Stimulated activated naive CD8-positive, alpha-beta T cell treated with anti-CD3 and anti-CD28 coated beads, Interleukin-15, amount 100 ng/mL, for 72 hours (primary cell): ENCODE measurements around the gene MSLN.

Experiments used
- ATAC-seq: fragments of 150-1000 bp; cut with Tn5 transposase; 2 replicates; pipeline ENCODE4 v1.10.0; 2021; ENCODE audit warnings: mild to moderate bottlenecking, moderate library complexity
- DNase-seq, 2 donors: peaks; one replicate each; pipeline ENCODE4 v3.0.0; 2021 to 2022
- H3K27ac Mint-ChIP-seq, 2 donors: one replicate each; pipeline ENCODE4 v1.8.0; 2022; ENCODE audit warnings: mild to moderate bottlenecking in 2 of 2, mixed read lengths in 2 of 2, moderate library complexity in 2 of 2
- H3K27me3 Mint-ChIP-seq: one replicate; pipeline ENCODE4 v1.8.0; 2022; ENCODE audit warnings: mixed read lengths
- H3K4me1 Mint-ChIP-seq: one replicate; pipeline ENCODE4 v1.8.0; 2022; ENCODE audit warnings: mild to moderate bottlenecking, mixed read lengths
- H3K4me3 Mint-ChIP-seq, 2 donors: one replicate each; pipeline ENCODE4 v1.8.0; 2022; ENCODE audit warnings: mild to moderate bottlenecking in 2 of 2, mixed read lengths in 2 of 2, moderate library complexity in 1 of 2
- H3K9me3 Mint-ChIP-seq, 2 donors: one replicate each; pipeline ENCODE4 v1.8.0; 2022; ENCODE audit warnings: mixed read lengths in 2 of 2

MSLN gene

GRCh38 chr16:795580-796229 is 35.2 kb downstream of the MSLN start:
- DNase-seq (no peak), ATAC-seq (no peak)
- H3K27ac Mint-ChIP-seq: peak overlapping the region in 1 of 2 donors; percentile 92
- H3K4me1 Mint-ChIP-seq: peaks cover 22% of the 10 kb centered on the region
- H3K9me3 Mint-ChIP-seq: no peaks in the 10 kb centered on the region
- H3K4me3 Mint-ChIP-seq: no peak overlapping the region
- peaks cover 22% of the 10 kb centered on the region for H3K27me3 Mint-ChIP-seq

DNA sequence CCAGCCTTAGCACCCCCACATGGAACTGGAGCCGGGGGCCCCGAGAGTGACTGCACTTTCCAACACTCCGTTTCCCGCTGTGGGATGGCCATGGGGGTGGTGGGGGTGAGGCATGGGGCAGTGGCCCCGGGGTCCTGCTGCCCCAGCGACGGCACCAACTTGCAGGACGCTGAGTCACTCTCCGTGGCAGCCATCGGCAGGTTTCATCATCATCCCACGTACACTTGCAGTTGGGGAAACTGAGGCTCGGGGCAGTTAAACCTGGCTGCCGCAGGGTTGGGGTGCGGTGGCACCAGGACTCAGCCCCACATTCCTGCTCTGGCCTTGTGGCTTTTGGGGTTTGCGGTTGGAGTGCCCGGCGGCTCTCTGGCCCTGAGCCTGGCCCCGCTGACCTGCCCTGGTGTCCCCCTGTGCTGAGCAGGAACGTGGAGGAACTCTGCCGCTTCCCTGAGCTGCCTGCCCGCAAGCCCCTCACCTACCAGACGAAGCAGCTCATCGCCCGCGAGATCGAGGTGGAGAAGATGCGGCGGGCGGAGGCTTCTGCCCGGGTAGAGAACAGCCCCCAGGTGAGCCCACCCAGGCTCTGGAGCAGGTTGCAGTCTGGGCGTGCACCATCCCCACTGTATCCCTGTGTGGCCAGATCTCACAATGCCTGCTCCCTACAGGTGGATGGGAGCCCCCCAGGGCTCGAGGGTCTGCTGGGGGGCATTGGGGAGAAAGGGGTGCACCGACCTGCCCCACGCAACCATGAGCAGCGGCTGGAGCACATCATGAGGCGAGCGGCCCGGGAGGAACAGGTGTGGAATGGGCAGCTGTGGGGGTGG is 36.0 kb downstream of the MSLN start:
- no peaks in the 10 kb centered on the region for H3K9me3 Mint-ChIP-seq

GRCh38 chr16:797120-797420 is 36.5 kb downstream of the MSLN start:
- Mint-ChIP-seq H3K4me1 (peaks cover 16% of the 10 kb centered on the region), H3K4me3 (no peak overlapping the region), H3K27ac (no peak overlapping the region), H3K9me3 (no peaks in the 10 kb centered on the region), H3K27me3 (peaks cover 35% of the 10 kb centered on the region)
- ATAC-seq (no peak), DNase-seq (no peak)

More for the DNA sequence above, 36.0 kb downstream of the MSLN start:
- Mint-ChIP-seq H3K4me3 (no peak overlapping the region), H3K27me3 (peaks cover 30% of the 10 kb centered on the region), H3K27ac (no peak overlapping the region), H3K4me1 (peaks cover 20% of the 10 kb centered on the region)
- DNase-seq (no peak), ATAC-seq (no peak)

DNA sequence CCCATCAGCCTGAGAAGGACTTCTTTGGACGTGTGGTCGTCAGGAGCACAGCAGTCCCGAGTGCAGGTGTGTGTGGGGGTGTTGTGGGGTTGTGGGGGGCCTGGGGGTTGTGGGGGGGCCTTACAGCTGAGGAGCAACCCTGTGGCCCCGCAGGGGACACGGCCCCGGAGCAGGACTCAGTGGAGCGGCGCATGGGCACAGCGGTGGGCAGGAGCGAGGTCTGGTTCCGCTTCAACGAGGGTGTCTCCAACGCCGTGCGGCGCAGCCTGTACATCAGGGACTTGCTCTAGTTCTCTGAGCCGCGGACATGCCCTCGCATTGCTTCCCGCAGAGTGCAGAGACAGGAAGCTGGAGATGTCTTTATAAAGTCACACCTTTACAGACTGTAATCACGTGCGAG is 37.2 kb downstream of the MSLN start:
- Mint-ChIP-seq H3K4me3 (no peak overlapping the region), H3K4me1 (peaks cover 16% of the 10 kb centered on the region), H3K27ac (no peak overlapping the region), H3K27me3 (peaks cover 42% of the 10 kb centered on the region), H3K9me3 (no peaks in the 10 kb centered on the region)
- DNase-seq (no peak), ATAC-seq (no peak)

DNA sequence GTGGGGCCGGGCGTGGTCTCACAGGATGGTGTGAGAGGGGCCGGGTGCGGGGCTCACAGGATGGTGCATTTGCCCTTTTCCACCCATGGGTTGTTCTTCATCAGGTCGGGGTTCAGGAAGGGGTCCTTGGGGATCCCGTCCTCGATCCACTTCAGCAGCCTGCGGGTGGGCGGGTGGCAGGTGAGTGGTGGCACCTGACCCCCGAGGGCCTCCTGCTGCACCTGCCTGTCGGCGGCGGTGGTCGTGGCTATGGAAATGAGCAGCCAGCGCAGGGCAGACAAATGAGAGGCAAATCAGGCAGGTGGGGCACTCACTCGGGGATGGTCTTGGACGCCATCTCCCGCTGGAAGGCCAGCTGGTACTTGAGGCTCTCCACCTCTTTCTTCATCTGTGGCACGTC is 38.1 kb downstream of the MSLN start:
- peaks cover 16% of the 10 kb centered on the region for H3K4me1 Mint-ChIP-seq
- no peaks in the 10 kb centered on the region for H3K9me3 Mint-ChIP-seq
- peaks cover 51% of the 10 kb centered on the region for H3K27me3 Mint-ChIP-seq
- ATAC-seq (no peak), DNase-seq (no peak)
- no peak overlapping the region for H3K4me3 Mint-ChIP-seq
- no peak overlapping the region for H3K27ac Mint-ChIP-seq

GRCh38 chr16:799111-799947 is 38.8 kb downstream of the MSLN start:
- ATAC-seq: no peak
- Mint-ChIP-seq H3K9me3 (no peaks in the 10 kb centered on the region), H3K4me3 (no peak overlapping the region), H3K4me1 (peaks cover 16% of the 10 kb centered on the region), H3K27me3 (peaks cover 53% of the 10 kb centered on the region), H3K27ac (no peak overlapping the region)
- no peak for DNase-seq

DNA sequence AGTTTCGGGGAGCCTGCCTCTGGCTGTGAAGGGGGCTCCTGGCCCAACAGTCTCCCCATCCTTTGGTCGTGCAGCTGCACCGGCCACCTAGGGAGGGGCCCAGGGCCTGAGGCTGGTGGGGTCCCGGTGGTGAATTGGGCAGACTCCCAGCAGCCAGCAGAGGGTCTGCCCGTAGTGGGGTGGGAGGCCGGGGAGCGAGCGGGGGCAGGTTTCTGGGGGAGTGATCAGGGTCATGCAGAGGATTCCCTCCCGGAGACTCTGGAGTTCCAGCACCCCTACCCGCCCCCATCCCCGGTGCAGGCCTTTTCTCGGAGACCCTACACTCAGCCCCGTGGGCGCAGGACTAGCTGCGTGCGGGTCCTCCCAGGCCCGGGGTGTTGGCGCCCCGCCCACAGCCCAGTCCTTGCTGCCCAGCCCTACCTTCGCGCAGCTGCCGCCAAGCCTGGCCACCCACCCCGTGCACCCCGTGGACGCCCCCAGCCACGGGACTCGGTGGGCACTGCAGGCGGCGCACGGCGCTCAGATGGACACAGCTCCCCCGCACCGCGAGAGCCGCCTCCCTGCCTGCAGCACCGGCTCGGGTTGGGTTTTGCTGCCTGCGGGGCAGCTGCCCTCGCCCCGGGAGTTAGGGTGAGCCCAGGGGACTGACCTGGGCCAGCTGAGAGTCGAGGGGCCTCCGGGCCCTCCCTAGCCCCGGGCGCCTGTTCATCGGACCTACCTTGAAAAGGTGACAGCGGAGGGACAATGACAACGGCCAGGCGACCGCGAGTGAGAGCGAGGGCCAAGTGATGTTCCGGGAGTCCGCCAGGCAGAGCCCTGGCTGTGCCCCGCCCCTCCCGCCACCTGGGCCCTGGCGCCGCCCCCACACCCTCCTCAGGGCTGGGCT is 39.7 kb downstream of the MSLN start, which contains the start of gene GNG13:
TSS of gene GNG13 (minus strand) at position 787 of the 886 bp plus-strand sequence. CDS start 1,657 bp downstream, outside the sequence.
- no peak for ATAC-seq
- peaks cover 16% of the 10 kb centered on the region for H3K4me1 Mint-ChIP-seq
- DNase-seq: no peak
- H3K9me3 Mint-ChIP-seq: no peaks in the 10 kb centered on the region
- H3K27ac Mint-ChIP-seq: no peak within 1 kb of the TSS
- H3K4me3 Mint-ChIP-seq: no peak within 1 kb of the TSS
- H3K27me3 Mint-ChIP-seq: peaks cover 53% of the 10 kb centered on the region

- ATAC-seq: peak; percentile 10
- Mint-ChIP-seq H3K4me1 (peaks cover 15% of the 10 kb centered on the region), H3K27ac (no peak overlapping the region)
These were observed 40.4 kb downstream of the MSLN start for GRCh38 chr16:800834-801511.

GRCh38 chr16:801584-802363 is 41.2 kb downstream of the MSLN start:
- no peak for DNase-seq
- peak; percentile 2 for ATAC-seq
- Mint-ChIP-seq H3K27ac (no peak overlapping the region), H3K9me3 (no peaks in the 10 kb centered on the region), H3K4me1 (peaks cover 17% of the 10 kb centered on the region), H3K4me3 (no peak overlapping the region), H3K27me3 (peaks cover 53% of the 10 kb centered on the region)

More at GRCh38 chr16:800834-801511, 40.4 kb downstream of the MSLN start:
- Mint-ChIP-seq H3K27me3 (peaks cover 53% of the 10 kb centered on the region), H3K4me3 (no peak overlapping the region), H3K9me3 (no peaks in the 10 kb centered on the region)
- no peak for DNase-seq

GRCh38 chr16:802461-802860 is 41.9 kb downstream of the MSLN start:
- Mint-ChIP-seq H3K9me3 (no peaks in the 10 kb centered on the region), H3K27me3 (peaks cover 53% of the 10 kb centered on the region), H3K4me1 (peaks cover 16% of the 10 kb centered on the region), H3K4me3 (no peak overlapping the region), H3K27ac (no peak overlapping the region)
- no peak for ATAC-seq
- DNase-seq: no peak

GRCh38 chr16:802914-803753 is 42.6 kb downstream of the MSLN start:
- DNase-seq (no peak), ATAC-seq (no peak)

DNA sequence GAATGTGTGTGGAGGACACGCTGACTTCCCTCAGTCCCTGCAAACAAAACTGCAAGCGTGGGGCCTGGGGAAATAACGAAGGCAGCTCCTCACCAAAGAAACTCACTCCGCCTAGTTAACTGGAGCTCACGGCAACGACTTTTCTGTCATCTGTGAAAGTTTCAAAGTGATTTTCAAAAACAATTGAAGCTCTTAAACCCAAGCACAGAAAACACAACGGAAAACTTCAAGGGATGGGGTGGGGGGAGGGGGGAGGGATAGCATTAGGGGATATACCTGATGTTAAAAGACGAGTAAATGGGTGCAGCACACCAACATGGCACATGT is 43.2 kb downstream of the MSLN start:
- H3K27ac Mint-ChIP-seq: no peak overlapping the region
- no peak for ATAC-seq
- no peaks in the 10 kb centered on the region for H3K9me3 Mint-ChIP-seq
- no peak overlapping the region for H3K4me3 Mint-ChIP-seq
- H3K27me3 Mint-ChIP-seq: peaks cover 41% of the 10 kb centered on the region
- H3K4me1 Mint-ChIP-seq: peaks cover 27% of the 10 kb centered on the region
- no peak for DNase-seq

More at GRCh38 chr16:802914-803753, 42.6 kb downstream of the MSLN start:
- H3K27ac Mint-ChIP-seq: peak overlapping the region in 1 of 2 donors; percentile 42
- peaks cover 46% of the 10 kb centered on the region for H3K27me3 Mint-ChIP-seq
- H3K4me1 Mint-ChIP-seq: peaks cover 21% of the 10 kb centered on the region
- no peak overlapping the region for H3K4me3 Mint-ChIP-seq
- no peaks in the 10 kb centered on the region for H3K9me3 Mint-ChIP-seq
